CD4-positive, alpha-beta T cell treated with Interleukin-10 for 1 hour (primary cell): ENCODE measurements around the gene ADAMTS17.

Experiments
- DNase-seq: peaks from one replicate; pipeline ENCODE4 v3.0.0-alpha.2; 2020

Gene ADAMTS17

DNA sequence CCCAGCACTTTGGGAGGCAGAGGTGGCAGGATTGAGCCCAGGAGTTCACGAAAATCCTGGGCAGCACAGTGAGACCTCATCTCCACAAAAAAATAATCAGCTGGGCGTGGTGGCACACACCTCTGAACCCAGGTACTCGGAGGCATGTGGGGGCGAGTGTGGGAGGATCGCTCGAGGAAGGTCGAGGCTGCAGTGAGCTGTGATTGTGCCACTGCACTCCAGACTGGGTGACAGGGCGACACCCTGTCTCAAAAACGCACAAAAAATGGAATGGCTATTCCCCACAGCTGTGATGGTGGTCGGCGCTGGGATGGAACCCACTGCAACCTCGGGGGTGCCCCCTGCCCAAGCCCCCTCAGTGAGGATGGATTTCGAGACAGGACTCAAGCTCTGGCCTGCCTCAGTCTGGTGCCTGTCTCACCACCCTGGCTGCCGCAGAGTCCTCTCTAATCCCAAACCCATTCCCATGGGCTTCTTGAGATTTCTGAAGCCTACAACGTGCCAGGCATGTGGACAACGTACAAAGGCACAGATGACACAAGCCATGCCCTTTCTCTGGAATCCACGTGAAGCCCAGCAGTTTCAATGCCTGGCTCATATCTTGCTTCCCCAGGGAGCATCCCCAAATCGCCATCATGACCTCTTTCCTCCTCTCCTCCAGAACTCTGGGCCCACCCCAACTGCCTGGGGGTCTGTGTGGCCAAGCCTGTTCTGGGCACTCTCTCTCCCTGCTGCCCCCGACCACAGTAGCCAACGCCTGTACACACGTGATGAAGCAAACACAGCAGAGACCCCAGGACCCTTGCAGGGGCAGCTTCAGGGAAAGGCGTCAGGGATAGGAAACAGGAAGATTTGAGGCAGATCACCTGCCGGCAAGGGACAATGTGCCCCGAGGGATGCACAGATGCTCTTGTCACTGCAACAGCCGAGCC is 32.4 kb downstream of the ADAMTS17 start:
- DNase-seq, result no peak

DNA sequence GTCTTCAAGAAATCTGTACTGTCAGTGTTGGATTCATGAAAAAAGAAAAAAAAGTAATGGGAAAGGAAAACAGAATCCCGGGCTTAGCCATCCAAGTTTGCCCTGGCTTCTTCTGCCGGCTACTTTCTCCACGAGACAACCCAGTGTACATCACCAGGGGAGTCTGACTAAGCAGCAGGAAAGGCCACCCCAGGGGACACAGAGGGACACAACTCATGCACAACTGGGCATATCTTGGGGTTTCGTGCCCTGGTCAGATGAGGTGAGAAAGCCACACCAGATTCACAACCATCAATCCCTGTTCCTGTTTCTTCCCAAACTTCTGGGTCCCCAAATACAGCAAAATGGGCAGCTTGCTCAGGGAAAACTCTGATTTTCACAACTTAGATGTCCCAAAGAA is 33.2 kb downstream of the ADAMTS17 start:
- no peak for DNase-seq

DNA sequence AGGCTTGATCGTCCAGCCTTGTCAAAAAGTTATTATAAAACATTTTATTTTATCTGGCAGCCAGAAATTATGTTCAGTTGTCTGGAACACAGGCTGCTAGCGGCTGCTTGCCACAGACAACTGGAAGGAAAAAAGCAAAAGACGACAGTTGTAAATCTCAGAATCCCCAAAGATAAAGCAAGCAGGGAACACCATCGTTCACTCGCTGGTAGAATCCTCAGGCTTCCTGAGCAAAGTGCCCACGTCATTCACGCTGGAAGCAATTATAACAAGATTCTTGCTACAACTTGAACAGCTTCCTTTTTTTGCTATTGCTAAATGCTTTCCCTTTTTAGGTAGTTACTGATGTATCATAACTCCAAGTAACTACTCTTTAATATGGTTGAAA is 33.6 kb downstream of the ADAMTS17 start:
- DNase-seq, result no peak

DNA sequence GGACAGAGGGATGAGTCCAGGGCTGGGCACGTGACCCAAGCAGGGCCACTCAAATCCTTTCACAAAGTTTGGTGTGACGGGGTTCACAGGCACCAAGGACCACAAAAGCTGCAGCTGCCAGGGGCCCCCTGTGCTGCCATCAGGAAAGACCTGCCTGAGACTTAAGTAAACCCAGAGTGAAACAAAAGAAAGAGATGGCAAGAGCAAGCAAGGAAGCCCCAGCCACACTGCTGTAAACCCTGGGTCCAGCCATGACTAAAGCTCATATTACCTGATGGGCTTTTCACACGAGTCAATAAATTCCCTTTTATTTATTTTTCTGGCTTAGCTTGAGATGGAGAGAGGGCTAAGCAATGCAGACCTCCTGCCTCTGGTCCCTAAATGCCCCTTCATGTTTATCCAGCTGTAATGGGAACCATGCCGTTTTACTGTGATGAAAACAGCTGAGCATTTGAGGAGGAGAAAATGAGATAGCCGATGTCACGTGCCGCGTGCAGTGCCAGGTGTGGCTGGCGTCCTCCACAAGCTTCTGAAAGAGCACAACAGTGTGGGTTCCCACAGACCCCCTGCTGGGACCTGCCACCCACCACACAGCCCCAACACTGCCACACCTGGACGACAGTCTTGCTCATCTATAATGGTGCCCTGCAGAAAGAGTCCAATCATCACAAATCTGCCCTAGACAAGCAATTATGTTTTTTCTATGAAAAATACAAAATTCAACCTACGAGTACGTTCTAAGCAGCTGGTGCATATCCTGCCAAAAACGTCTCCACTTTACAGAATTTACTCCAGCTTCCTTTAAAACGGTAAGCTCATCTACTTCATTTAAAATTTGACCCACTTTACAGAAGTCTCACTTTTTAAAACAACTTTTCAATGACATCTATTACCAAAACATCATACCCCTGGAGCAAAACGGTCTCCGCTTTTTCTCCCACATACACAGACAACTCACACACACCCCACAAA is 34.2 kb downstream of the ADAMTS17 start:
- no peak for DNase-seq

DNA sequence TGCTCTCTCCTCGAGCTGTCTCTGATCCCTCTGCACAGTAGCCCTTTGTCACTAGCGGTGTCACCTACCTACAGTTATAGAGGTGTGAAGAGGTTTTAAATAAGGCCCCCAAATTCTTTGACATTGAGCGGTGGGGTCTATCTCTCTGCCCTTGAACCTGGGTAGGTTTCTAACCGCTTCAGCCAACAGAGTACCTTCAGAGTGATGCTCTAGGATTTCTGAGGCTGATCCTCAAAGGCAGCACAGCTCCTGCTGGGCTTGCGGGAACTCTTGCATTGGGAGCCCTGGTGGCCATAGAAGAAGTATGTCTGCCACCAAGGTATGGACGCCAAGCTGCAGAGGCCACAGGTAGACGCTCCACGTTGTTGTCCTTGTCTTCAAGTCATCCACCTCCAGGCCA is 35.7 kb downstream of the ADAMTS17 start:
- DNase-seq, result no peak

DNA sequence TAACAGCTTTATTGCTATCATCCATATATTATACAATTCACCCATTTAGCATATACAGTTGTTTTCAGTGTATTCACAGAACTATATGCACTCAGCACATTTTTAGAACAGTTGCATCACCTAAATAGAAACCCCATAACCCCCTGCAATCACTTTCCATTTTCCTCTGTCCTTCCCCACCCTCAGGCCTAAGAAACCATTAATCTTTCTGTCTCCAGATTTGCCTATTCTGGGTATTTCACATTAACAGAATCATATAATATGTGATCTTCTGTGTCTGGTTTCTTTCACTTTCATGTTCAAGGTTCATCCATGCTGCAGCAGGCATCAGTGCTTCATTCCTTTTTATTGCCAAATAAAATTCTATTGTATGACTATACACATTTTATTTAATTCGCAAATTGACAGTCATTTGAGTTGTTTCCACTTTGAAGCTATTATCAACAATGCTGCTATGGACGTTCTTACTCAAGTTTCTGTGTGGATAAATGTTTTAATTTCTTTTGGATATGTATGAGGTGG is 39.8 kb downstream of the ADAMTS17 start:
- no peak for DNase-seq

DNA sequence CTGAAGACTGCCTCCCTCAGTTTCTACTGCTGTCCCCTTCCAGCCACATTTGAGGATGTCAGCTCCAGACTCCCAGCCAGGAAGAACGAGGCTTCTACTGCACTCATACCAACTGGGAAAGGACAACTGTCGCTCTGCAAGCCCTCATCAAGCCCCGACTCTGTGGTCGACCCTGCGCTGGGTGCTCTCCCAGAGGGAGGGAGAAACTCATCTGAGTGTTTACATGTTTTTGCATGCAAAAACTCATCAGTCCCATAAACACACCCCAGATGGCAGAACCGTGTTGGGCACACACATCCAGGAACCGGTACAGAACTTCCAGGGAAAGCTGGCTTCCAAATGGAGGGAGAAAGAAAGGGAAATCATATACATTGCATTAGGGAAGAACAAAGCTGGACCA is 43.5 kb downstream of the ADAMTS17 start:
- DNase-seq, result no peak

DNA sequence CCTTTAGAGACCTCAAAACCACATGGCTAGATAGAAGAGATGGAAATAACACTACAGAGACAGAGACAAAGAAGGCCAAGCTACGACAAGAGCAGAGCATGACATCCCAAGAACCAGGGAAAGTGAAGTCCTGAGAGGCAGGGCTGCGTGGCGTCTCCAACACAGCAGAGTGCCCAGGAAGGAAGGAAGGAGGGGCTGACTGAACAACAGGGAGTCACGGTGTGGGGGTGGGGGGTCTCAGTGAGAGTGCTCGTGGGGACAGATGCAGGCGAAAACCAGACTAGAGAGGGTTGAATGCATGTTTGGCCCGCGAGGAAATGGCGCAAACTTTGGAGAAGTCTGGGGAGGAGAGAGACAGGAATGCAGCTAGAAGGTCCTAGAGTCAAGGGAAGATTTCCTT is 44.0 kb downstream of the ADAMTS17 start:
- DNase-seq, result no peak

DNA sequence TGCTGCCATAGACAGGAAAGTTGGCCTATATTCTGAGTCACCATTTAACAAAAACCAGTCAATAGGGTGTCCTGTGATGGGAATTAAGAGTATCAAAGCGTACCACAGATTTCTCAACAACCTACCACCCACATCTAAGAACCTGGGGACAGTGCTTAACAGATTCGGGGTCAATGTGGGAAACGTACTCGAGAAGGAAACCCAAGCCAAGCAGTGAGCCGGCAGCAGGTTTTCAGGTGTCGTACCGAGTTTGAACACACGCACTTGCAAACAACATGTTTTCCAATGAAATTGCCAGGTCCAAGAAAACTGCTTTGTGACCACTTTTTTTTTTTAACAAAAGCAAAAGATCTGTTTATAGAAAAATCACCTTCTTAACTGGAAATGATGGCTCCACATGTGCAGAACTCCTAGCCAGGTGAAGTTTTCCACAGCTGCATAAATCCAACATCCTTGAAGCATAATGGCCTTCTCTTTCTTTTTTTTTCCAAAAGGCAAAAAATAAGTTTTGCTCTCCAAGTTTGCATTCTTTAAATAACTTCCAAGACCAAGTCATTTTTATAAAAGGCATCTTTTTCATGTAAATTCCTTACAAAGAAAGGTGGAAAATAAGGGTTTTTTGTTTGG is 45.7 kb downstream of the ADAMTS17 start:
- no peak for DNase-seq

DNA sequence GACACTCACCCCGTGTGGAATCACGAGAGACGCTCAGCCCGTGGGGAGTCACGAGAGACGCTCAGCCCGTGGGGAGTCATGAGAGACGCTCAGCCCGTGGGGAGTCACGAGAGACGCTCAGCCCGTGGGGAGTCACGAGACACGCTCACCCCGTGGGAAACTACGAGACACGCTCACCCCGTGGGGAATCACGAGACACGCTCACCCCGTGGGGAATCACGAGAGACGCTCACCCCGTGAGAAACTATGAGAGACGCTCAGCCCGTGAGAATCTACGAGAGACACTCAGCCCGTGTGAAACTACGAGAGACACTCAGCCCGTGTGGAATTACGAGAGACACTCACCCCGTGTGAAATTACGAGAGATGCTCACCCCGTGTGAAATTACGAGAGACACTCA is 49.8 kb downstream of the ADAMTS17 start:
- DNase-seq, result no peak

DNA sequence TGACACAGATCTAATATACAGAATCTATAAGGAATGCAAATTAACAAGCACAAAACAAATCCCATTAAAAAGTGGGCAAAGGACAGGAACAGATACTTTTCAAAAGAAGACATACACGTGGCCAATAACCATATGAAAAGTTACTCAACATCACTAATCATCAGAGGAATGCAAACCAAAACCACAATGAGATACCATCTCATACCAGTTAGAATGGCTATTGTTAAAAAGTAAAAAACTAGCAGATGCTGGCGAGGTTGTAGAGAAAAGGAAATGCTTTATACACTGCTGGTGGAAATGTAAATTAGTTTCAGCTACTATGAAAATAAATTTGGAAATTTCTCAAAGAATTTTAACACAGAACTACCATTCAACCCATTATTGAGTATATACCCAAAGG is 50.7 kb downstream of the ADAMTS17 start:
- no peak for DNase-seq

DNA sequence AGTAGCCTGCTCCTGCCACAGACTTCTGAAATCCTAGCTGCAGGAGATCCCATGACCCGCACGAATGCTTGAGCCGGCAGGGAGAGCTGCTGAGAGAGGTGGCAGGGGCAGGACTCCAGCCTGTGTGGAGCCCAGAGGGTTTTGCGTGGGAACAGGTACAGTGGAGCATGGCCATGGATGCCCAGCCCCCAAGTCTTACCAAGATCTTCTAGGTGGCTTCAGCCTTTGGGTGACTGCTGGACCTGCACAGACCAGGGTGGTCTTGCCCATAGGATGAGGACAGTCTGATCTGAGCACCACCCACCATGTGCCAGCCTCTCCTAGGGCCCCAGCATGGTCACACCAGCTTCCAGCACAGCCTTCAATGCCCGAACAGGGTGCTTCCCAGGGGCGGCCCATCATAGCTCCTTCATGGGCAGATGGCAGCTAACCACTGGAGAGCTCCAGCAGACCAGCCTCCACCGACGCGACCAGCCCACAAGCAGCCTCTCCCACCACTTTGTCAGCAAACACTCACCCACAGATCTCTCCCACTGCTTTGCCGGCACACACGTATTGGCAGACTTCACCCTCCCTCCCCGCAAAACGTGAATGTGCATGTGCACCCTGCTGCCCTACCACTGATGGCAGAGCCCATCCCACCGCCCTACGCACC is 56.0 kb downstream of the ADAMTS17 start:
- no peak for DNase-seq

DNA sequence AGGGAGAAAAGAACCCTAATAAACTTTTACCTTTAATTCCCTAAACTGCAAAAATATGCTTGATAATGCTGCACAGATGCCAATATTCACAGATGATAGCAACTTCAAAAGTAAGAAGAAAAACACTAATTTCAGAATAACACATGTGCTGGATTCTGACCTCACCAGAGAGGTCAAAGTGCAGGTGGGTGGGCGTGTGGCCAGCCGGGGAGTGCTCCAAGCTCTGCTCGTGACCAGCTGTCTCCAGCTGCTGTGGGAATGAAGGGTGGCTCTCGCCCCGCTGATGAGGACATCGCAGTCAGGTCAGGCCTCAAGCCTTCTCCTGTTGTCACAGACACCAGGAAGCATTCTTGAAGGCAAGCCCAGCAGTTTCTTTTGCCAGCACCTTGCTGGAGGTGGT is 57.1 kb downstream of the ADAMTS17 start:
- DNase-seq, result no peak

DNA sequence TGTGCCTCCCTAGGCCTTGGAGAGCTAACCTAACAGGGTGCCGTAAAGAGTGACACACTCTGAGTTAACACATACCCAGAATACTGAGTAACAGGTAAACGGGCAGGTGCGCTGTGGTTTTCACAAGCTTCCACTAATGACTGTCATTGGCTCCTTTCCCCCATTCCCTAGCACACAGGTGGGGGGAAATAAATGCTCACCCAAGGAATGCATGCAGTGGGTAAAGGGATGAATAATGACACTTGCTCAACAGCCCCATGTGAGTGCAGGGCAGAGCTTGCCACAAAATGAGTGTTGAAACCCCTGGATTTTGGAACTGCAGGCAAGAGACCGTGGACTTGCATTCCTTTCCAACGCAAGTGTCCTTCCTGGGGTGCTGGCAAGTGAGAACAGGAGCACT is 57.6 kb downstream of the ADAMTS17 start:
- DNase-seq, result no peak

DNA sequence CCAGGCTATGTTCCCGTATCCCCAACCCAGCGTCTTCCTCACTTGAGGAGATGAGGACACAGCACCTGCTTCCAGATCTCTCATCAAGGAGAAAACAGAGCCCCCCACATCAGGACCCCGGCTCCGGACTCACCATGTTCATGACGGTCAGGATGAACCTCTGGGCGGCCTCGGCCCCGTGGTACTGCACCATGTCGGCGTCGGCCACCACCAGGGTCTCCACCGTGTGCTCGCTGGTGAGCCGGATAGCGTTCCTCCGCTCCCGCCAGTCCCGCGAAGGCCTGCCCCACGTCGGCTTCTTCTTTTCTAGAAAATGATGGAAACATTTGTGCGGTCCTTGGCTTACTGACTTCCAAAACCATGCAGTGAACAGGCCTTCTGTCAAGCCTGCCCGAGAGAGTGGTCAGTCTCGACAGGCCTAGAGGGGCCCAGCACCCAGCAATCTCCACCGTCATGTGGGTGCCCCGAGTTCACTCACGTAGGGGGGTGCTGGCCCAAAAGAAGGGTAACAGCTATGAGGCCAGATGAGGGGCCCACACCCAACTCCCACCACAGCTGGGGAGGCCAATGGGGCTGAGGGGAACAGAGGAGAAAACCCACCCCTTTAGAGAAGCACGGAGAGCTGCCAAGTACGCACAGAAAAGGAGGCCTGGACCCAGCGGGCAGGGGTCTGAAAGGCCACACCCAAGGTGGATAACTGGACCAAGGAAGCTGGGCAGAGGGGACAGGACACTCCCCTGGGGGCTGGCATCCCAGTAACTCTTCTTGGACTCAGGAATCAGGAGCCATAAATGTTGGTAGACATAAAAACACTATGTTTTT is 60.5 kb downstream of the ADAMTS17 start:
- no peak for DNase-seq

DNA sequence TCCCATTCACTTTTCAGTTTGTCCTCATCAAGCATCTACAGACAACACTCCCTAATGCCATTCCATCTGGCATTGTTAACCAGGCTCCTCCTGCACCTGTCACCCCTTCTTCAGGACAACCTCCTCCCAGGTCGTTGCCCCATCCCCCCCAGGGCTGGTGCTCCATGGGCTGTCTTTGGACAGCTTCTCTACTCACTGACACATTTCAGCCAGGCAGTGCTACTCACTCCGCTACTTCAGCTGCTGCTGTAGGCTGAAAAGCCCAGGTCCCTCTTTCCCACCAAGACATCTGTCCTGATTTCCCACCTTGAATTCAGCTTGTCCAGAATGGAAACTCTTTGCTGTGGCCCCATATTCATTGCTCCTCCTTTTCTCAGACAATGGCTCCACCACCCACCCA is 61.9 kb downstream of the ADAMTS17 start:
- no peak for DNase-seq

DNA sequence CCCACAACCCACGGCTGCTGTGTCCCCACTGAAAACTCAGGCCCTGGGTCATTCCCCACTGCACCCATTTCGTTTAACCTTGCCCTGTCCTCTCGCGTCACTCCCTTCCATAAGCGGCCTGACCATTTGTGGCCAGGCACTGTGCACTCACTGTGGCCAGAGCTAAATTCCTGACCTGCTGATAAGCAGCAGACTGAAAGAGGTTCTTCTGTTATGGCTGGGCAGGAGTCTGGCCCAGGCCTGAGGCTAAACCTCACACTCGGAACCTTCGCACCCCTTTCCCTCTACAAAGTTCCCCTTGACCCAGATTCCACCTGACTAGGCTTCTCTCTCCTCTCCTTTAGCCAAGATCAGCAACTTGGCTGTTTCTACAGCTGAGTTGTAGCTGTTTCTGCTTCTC is 62.3 kb downstream of the ADAMTS17 start:
- DNase-seq, result no peak

DNA sequence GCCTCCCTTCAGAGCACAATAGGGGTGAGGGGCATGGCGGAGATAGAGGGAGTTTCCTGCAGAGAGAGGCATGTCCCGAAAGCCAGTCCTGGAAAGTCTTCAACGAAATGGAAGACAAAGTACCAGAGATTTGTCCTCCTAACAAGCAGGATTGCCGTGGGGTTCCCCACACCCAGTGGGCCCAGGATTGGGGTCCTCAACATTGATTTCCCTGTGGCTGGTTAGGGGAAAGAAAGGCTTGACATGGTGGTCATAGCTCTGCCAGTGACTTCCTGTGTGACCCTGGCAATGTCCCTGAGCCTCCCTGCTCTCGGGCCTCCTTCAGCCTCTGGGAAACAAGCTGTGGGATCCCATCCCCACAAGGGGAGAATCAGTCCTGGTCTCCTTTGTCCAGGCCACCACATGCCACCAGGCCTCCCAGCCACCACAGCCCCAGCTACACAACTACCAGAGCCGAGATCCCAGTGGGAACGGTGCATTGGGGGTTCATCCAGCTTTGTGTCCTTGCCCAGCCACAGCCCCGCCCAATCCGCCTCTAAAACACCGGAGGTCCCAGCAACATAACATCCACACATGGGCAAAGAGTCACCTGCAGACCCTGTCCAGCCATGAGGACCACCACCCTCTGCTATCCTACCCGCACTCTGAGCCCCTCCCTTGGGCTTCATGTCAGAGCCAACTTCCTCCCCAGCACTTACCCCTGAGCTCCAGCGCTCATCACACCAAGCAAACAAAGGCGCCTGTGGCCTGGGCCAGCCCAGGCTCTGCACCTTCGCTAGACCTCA is 63.0 kb downstream of the ADAMTS17 start:
- no peak for DNase-seq

DNA sequence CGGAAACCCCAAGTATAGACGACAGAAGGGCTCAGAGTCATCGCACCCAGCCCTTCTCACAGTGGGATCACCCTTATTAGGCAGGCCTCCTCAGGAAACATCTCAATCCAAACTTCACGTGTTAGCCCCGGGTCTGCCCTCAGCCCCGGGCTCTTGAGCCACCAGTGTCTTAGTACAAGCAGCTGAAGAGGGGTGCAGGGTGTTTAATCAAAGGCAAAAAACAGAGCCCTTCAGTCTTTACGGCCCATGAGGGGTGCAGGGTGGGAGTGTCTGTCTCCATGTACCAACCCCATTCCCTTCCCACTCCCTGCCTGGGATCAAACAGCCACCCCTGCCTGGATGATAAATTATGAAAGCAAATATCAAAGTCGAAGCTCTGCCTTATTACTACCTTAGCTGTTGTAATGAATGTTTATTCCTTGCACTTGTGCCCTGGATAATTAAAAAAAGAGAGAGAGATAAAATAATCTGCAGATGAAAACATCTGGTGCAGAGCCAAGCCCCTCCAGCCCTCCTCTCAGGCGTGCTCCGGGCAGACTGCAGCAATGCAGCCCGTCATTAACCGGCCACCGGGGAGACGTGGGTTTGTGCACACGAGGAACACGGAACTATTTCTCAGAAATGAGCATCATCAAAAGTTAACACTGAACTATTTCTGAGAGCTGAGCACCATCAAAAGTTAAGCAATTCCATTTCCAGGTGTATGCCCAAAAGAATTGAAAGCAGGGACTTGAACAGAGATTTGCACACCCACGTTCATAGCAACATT is 64.5 kb downstream of the ADAMTS17 start:
- no peak for DNase-seq

DNA sequence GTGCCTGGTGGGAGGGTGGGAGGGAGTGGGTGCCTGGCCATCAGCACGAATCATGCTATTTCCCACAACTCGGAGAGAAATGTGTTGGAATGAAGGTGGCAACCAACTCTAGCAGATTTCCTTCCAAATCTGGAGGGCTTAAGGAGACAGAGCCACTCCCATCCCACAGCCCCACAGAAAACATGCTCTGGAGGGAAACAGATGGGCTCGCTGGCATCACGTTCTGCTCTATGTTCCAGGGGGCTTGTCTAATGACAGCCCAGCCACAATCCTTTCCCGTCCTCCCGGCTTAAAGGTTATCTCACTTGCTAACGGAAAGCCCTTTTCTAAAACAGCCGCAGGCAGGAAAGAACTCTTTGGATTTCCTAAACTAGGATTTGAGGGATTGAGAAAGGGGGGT is 65.3 kb downstream of the ADAMTS17 start:
- no peak for DNase-seq
